ENCODE results near the gene CPNE4.

The CPNE4 gene

DNA sequence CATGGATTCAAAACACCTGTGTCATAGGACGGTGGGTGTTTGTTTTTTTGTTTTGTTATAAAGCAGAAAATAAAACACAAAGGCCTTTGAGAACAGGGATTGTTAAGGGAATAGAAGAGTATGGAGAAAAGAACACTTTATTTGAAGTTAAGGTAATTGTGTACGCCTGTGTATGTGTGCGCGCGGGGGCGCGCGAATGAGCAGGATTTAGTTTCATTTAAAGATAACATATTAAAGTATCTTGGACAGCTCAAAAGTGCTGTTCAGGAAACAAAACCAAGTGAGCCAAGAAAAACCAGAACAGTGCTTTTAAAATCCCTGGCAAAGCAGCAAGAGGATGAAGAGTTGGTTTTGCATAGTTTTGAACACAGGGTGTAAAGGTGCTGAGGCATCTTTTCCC, 1.9 kb downstream of the CPNE4 start:
- Histone ChIP-seq H3K27me3 (ENCODE audit: control insufficient read depth, low read length) (peaks cover 5% of the 10 kb centered on the region; the same call in 1 of the 2 replicates), H3K4me2 (ENCODE audit: low read length) (no peak overlapping the region), H3K9me2 (replicated peaks; ENCODE audit: control insufficient read depth, low read length) (no peaks in the 10 kb centered on the region), H3K4me1 (ENCODE audit: control insufficient read depth, low read length) (no peaks in the 10 kb centered on the region), H3K27ac (ENCODE audit: low read depth, low read length) (no peak overlapping the region), H3K79me2 (ENCODE audit: control insufficient read depth, low read length) (no peaks in the 10 kb centered on the region), H4K20me1 (ENCODE audit: control insufficient read depth, insufficient read depth, low read depth, low read length) (no peaks in the 10 kb centered on the region), H3F3A (ENCODE audit: control insufficient read depth, insufficient read depth) (no peaks in the 10 kb centered on the region), H3K9me3 (ENCODE audit: control insufficient read depth, insufficient read depth, low read length) (no peaks in the 10 kb centered on the region), H3K4me3 (ENCODE audit: low read length) (no peak overlapping the region), H3K36me3 (ENCODE audit: control insufficient read depth, low read length) (no peaks in the 10 kb centered on the region)
- no peak for TF ChIP-seq EZH2phosphoT487 (IDR thresholded peaks at IDR 0.05; ENCODE audit: borderline replicate concordance, low read length)
- TF ChIP-seq, protein P1, sequence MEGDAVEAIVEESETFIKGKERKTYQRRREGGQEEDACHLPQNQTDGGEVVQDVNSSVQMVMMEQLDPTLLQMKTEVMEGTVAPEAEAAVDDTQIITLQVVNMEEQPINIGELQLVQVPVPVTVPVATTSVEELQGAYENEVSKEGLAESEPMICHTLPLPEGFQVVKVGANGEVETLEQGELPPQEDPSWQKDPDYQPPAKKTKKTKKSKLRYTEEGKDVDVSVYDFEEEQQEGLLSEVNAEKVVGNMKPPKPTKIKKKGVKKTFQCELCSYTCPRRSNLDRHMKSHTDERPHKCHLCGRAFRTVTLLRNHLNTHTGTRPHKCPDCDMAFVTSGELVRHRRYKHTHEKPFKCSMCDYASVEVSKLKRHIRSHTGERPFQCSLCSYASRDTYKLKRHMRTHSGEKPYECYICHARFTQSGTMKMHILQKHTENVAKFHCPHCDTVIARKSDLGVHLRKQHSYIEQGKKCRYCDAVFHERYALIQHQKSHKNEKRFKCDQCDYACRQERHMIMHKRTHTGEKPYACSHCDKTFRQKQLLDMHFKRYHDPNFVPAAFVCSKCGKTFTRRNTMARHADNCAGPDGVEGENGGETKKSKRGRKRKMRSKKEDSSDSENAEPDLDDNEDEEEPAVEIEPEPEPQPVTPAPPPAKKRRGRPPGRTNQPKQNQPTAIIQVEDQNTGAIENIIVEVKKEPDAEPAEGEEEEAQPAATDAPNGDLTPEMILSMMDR (IDR thresholded peaks at IDR 0.05; ENCODE audit: low read depth, low read length, poor library complexity, severe bottlenecking): no peak

DNA sequence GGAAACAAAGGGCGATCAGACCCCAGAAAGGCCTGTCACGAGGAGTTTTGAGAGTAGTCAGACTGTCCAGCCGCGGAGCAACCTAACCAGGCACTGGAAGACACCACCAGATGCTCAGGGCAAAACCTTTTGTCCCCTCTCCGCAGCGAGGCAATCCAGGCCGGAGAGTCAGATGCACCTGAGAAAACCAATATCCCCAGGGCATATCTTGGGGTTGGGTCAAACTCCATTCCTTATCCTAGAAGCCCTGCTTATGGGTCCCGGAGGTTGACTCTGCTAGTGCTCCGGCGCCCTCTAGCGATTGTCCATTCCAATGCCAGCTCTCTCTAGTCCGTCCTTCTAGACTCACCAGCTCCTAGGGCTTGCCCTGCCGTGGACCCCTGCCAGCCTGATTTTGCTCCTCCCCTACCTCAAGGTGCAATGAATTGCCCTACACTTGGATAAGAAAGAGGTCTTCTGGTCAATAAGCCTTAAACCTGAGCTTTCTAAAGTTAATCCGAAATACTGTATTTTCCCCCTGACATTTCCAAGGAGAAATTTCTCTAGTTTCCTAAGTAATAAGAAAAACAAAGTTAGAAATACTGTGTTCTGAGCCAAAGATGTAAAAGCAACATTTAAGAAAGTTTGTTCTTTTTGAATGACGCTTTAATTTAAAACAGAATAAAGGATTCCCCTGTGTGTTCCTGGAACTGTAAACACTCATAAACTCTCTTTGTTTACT, 5.5 kb downstream of the CPNE4 start:
- no peak overlapping the region for H3K27ac ChIP-seq (ENCODE audit: low read depth, low read length)
- H3K4me3 ChIP-seq (ENCODE audit: low read length): no peak overlapping the region
- TF ChIP-seq, protein P1 (IDR thresholded peaks at IDR 0.05; ENCODE audit: low read depth, low read length, poor library complexity, severe bottlenecking): peak; percentile 85
- TF ChIP-seq EZH2phosphoT487 (IDR thresholded peaks at IDR 0.05; ENCODE audit: borderline replicate concordance, low read length): no peak
- H3K4me1 ChIP-seq (ENCODE audit: control insufficient read depth, low read length): no peaks in the 10 kb centered on the region
- no peaks in the 10 kb centered on the region for H3K9me2 ChIP-seq (replicated peaks; ENCODE audit: control insufficient read depth, low read length)
- no peaks in the 10 kb centered on the region for H3K9me3 ChIP-seq (ENCODE audit: control insufficient read depth, insufficient read depth, low read length)
- H3K27me3 ChIP-seq (ENCODE audit: control insufficient read depth, low read length): peaks cover 9% of the 10 kb centered on the region; the same call in 1 of the 2 replicates
- H3K4me2 ChIP-seq (ENCODE audit: low read length): no peak overlapping the region
- H4K20me1 ChIP-seq (ENCODE audit: control insufficient read depth, insufficient read depth, low read depth, low read length): no peaks in the 10 kb centered on the region
- no peaks in the 10 kb centered on the region for H3K79me2 ChIP-seq (ENCODE audit: control insufficient read depth, low read length)
- H3F3A ChIP-seq (ENCODE audit: control insufficient read depth, insufficient read depth): no peaks in the 10 kb centered on the region
- no peaks in the 10 kb centered on the region for H3K36me3 ChIP-seq (ENCODE audit: control insufficient read depth, low read length)

DNA sequence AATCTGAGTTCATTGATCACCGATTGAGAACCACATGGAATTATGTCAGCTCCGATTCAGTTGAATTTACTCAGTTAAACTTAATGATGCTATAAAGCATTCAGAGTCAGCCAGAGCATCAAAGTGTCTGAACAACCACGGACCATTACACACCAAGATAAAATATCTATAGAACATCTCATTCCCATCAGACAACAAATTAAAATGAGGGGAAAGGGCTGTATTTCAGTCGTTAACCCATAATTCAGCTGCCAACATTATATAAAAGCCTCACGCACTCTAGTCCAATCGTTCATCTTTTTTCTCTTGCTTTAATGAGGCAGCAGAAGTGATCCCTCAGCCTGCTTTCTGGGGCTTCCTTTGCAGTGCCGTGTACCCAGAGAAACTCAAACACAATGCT, 11.9 kb downstream of the CPNE4 start:
- H3F3A ChIP-seq (ENCODE audit: control insufficient read depth, insufficient read depth): no peaks in the 10 kb centered on the region
- TF ChIP-seq, protein P1 (IDR thresholded peaks at IDR 0.05; ENCODE audit: low read depth, low read length, poor library complexity, severe bottlenecking): no peak
- TF ChIP-seq EZH2phosphoT487 (IDR thresholded peaks at IDR 0.05; ENCODE audit: borderline replicate concordance, low read length): no peak
- no peaks in the 10 kb centered on the region for H3K4me1 ChIP-seq (ENCODE audit: control insufficient read depth, low read length)
- H3K9me3 ChIP-seq (ENCODE audit: control insufficient read depth, insufficient read depth, low read length): no peaks in the 10 kb centered on the region
- H3K4me3 ChIP-seq (ENCODE audit: low read length): no peak overlapping the region
- no peak overlapping the region for H3K4me2 ChIP-seq (ENCODE audit: low read length)
- peaks cover 4% of the 10 kb centered on the region; the same call in 1 of the 2 replicates for H3K27me3 ChIP-seq (ENCODE audit: control insufficient read depth, low read length)
- H4K20me1 ChIP-seq (ENCODE audit: control insufficient read depth, insufficient read depth, low read depth, low read length): no peaks in the 10 kb centered on the region
- H3K9me2 ChIP-seq (replicated peaks; ENCODE audit: control insufficient read depth, low read length): no peaks in the 10 kb centered on the region
- H3K27ac ChIP-seq (ENCODE audit: low read depth, low read length): no peak overlapping the region
- no peaks in the 10 kb centered on the region for H3K36me3 ChIP-seq (ENCODE audit: control insufficient read depth, low read length)
- no peaks in the 10 kb centered on the region for H3K79me2 ChIP-seq (ENCODE audit: control insufficient read depth, low read length)

Data from DOHH2 (cell line).